Activated CD4-positive, alpha-beta T cell treated with anti-CD3 and anti-CD28 coated beads for 1 hour (primary cell): ENCODE measurements around the gene SIRT6.
A peak's percentile ranks its signal among the peaks of the same experiment; 100 is the strongest.
"Not testable (repeated sequence)": the region's sequence is repeated elsewhere in the genome, so short reads cannot be mapped to it uniquely, and the experiment has no call there.

Source experiments
- DNase-seq: peaks from one replicate; pipeline ENCODE4 v3.0.0-alpha.2; 2020

Gene SIRT6

GRCh38 chr19:4198467-4199126 lies 16.2 kb upstream of the SIRT6 start:
- DNase-seq, result no peak

GRCh38 chr19:4197625-4198466 lies 15.5 kb upstream of the SIRT6 start:
- DNase-seq, result no peak

GRCh38 chr19:4197228-4197624 lies 14.9 kb upstream of the SIRT6 start:
- no peak for DNase-seq

GRCh38 chr19:4196587-4197148 lies 14.3 kb upstream of the SIRT6 start:
- DNase-seq, result no peak

- DNase-seq, result no peak
Measured at GRCh38 chr19:4196009-4196408, 13.6 kb upstream of the SIRT6 start.

- DNase-seq, result no peak
Measured at GRCh38 chr19:4194353-4194752, 12.0 kb upstream of the SIRT6 start.

GRCh38 chr19:4192537-4192936 lies 10.2 kb upstream of the SIRT6 start:
- not testable (repeated sequence) for DNase-seq

GRCh38 chr19:4189641-4190040 lies 7.3 kb upstream of the SIRT6 start:
- DNase-seq, result no peak

GRCh38 chr19:4187313-4188122 lies 5.2 kb upstream of the SIRT6 start:
- no peak for DNase-seq

- peak; percentile 53 for DNase-seq
Measured at GRCh38 chr19:4186087-4186993, 4.0 kb upstream of the SIRT6 start.

GRCh38 chr19:4185413-4186086 lies 3.2 kb upstream of the SIRT6 start:
- no peak for DNase-seq

- DNase-seq, result no peak
Measured at GRCh38 chr19:4184718-4185352, 2.5 kb upstream of the SIRT6 start.

- DNase-seq, result no peak
Measured at GRCh38 chr19:4183967-4184717, 1.8 kb upstream of the SIRT6 start.

GRCh38 chr19:4181053-4181508 lies 1.3 kb downstream of the SIRT6 start:
- no peak for DNase-seq

- no peak for DNase-seq
Measured at GRCh38 chr19:4178990-4179389, 3.4 kb downstream of the SIRT6 start.

GRCh38 chr19:4177146-4177545 lies 5.2 kb downstream of the SIRT6 start:
- no peak for DNase-seq

- no peak for DNase-seq
Measured at GRCh38 chr19:4175669-4175931, 6.8 kb downstream of the SIRT6 start.

- DNase-seq, result no peak
Measured at GRCh38 chr19:4174895-4175668, 7.3 kb downstream of the SIRT6 start.

- no peak for DNase-seq
Measured at GRCh38 chr19:4174213-4174894, 8.0 kb downstream of the SIRT6 start.
